Measurements from ENCODE around the gene PANK1.

DNA sequence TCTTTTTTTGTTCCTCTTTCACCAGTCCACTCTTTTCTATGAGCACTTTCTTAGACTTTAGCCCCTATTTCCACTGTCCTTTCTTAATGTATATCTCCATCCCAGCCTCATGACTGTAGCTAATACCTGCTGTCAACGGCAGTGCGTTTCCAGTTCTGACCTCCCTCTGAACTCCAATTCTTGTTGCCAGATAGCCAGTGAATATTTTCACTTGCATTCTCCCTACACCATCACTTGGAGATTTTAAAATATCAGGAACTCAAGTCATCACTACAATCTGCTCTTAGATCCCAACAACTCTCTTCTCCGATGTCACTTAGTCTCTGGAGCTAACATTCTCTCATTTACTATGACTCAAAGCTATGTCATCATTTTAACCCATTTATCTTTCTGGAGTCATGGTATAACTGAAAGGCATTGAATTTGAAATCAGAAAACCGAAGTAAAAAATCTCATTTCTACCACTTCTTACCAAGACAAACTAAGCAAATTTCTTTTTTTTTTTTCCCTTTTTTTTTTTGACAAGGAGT, 104.6 kb downstream of the PANK1 start:
- TF ChIP-seq, protein P1, sequence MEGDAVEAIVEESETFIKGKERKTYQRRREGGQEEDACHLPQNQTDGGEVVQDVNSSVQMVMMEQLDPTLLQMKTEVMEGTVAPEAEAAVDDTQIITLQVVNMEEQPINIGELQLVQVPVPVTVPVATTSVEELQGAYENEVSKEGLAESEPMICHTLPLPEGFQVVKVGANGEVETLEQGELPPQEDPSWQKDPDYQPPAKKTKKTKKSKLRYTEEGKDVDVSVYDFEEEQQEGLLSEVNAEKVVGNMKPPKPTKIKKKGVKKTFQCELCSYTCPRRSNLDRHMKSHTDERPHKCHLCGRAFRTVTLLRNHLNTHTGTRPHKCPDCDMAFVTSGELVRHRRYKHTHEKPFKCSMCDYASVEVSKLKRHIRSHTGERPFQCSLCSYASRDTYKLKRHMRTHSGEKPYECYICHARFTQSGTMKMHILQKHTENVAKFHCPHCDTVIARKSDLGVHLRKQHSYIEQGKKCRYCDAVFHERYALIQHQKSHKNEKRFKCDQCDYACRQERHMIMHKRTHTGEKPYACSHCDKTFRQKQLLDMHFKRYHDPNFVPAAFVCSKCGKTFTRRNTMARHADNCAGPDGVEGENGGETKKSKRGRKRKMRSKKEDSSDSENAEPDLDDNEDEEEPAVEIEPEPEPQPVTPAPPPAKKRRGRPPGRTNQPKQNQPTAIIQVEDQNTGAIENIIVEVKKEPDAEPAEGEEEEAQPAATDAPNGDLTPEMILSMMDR (IDR thresholded peaks at IDR 0.05 in 4 of 5, conservative IDR thresholded peaks at IDR 0.05 in 1 of 5): no peak
- TF ChIP-seq POLR2A (IDR thresholded peaks at IDR 0.05): no peak

All from gastrocnemius medialis (tissue), 4 donors.